ENCODE results near the gene KCNG4. TPM values are rescaled to one million over a fixed set of nuclear protein-coding genes. Genes with fewer than 3 reads are reported as not detected.
A peak's percentile ranks its signal among the peaks of the same experiment; 100 is the strongest.

KCNG4 gene
- total RNA-seq, 1 experiment from 2014 or later: not detected

DNA sequence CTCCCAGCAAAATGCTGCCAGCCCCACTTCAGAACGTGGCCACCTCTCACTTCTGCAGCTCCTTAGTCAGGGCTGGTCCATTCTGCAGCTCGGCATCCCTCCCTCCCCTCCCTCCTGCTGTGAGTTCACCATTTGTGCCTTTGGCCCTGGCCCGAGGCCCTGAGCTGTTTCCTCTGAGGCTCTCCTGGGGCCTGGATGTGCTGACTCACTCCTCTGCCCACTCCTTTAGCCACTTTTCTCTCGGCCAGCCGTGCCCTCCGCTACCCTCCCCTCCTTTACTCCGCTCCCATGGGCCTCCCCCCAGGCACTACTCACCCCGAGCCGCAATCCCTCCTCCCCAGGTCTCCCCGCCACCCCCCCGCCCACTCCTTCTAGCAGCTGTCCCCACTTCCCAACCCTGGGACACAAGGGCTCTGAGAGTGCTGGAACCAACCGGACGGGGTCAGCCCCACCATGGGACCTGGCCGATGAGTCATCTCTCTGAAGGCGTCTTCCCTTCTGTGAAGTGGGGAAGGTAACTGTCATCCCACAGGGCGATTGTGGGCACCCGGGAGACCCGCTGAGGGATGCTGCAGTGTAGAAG is 11.5 kb downstream of the KCNG4 start:
- Histone ChIP-seq H4K20me1 (ENCODE audit: control insufficient read depth, insufficient read depth, insufficient read length) (no peaks in the 10 kb centered on the region), H3K56ac (ENCODE audit: insufficient read length, low read depth, low read length) (no peak overlapping the region), H3K9ac (ENCODE audit: extremely low read depth, insufficient read length, low read length) (no peak overlapping the region), H2BK5ac (ENCODE audit: insufficient read length, low read length) (no peak overlapping the region), H3K4ac (ENCODE audit: low read depth, low read length) (no peak overlapping the region), H2BK20ac (ENCODE audit: low read depth, low read length, poor library complexity, severe bottlenecking) (no peak overlapping the region), H3K23me2 (ENCODE audit: insufficient read length, low read depth, low read length, poor library complexity, severe bottlenecking) (no peaks in the 10 kb centered on the region), H3K23ac (ENCODE audit: insufficient read length, low read depth, low read length) (no peak overlapping the region), H3K9me3 (ENCODE audit: control insufficient read depth, low read depth, low read length) (no peaks in the 10 kb centered on the region), H3K4me2 (ENCODE audit: insufficient read depth, insufficient read length, low read length) (no peak overlapping the region), H3T11ph (ENCODE audit: low read length) (no peak overlapping the region), H4K91ac (ENCODE audit: insufficient read length, low read depth, low read length) (no peak overlapping the region), H3K79me2 (ENCODE audit: insufficient read depth, low read length) (no peaks in the 10 kb centered on the region), H4K5ac (ENCODE audit: insufficient read length, low read depth, low read length) (no peak overlapping the region), H2BK120ac (ENCODE audit: low read depth, low read length, poor library complexity, severe bottlenecking) (no peak overlapping the region), H2BK15ac (ENCODE audit: low read depth, low read length) (no peak overlapping the region), H2BK12ac (ENCODE audit: insufficient read length, low read depth, low read length) (no peak overlapping the region), H3K79me1 (ENCODE audit: insufficient read depth, low read depth, low read length, poor library complexity, severe bottlenecking) (no peaks in the 10 kb centered on the region), H3K18ac (ENCODE audit: insufficient read length, low read depth, low read length) (peak overlapping the region; percentile 29), H2AFZ (ENCODE audit: low read length) (no peak overlapping the region), H4K8ac (replicated peaks; ENCODE audit: insufficient read length, low read depth, low read length) (no peak overlapping the region), H3K27me3 (ENCODE audit: insufficient read depth, low read length) (no peaks in the 10 kb centered on the region), H3K4me1 (ENCODE audit: insufficient read depth, low read length) (no peaks in the 10 kb centered on the region), H3K14ac (ENCODE audit: insufficient read depth, low read length) (peak overlapping the region; percentile 25), H3K27ac (ENCODE audit: insufficient read length, low read depth, low read length) (no peak overlapping the region), H2AK5ac (ENCODE audit: insufficient read length, low read length) (no peak overlapping the region)
- peak; percentile 83 for DNase-seq
- no CpG with 5 or more reads among the region's 18 CpGs for WGBS (ENCODE audit: extremely low coverage, insufficient read length, low lambda C conversion rate)
- Mint-ChIP-seq H3K4me3 (no peak overlapping the region; a peak in 1 of 5 replicates), H3K4me1 (peaks cover 12 to 24% of the 10 kb centered on the region in 2 experiments), H3K36me3 (ENCODE audit: insufficient read depth in 1 of 3, low read depth in 3 of 3) (no peaks in the 10 kb centered on the region), H3K27ac (peak overlapping the region in 2 of 3 experiments; percentile 70 to 91; a peak in 3 of 7 replicates), H3K9me3 (no peaks in the 10 kb centered on the region), H3K27me3 (ENCODE audit: low read depth) (peaks cover 5% of the 10 kb centered on the region)
- TF ChIP-seq, protein P1, sequence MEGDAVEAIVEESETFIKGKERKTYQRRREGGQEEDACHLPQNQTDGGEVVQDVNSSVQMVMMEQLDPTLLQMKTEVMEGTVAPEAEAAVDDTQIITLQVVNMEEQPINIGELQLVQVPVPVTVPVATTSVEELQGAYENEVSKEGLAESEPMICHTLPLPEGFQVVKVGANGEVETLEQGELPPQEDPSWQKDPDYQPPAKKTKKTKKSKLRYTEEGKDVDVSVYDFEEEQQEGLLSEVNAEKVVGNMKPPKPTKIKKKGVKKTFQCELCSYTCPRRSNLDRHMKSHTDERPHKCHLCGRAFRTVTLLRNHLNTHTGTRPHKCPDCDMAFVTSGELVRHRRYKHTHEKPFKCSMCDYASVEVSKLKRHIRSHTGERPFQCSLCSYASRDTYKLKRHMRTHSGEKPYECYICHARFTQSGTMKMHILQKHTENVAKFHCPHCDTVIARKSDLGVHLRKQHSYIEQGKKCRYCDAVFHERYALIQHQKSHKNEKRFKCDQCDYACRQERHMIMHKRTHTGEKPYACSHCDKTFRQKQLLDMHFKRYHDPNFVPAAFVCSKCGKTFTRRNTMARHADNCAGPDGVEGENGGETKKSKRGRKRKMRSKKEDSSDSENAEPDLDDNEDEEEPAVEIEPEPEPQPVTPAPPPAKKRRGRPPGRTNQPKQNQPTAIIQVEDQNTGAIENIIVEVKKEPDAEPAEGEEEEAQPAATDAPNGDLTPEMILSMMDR (conservative IDR thresholded peaks at IDR 0.05): no peak
